HG03432 (cell line): ENCODE results near the gene ADORA2A.
A peak's percentile ranks its signal among the peaks of the same experiment; 100 is the strongest.

Source experiments
- ATAC-seq: cut with Tn5 transposase; IDR thresholded peaks from one replicate; pipeline ENCODE4 v1.9.1; 2021; ENCODE audit warnings: mild to moderate bottlenecking, moderate library complexity; ENCODE audit not compliant: unreplicated experiment

Gene ADORA2A

GRCh38 chr22:24402460-24403192 lies 24.8 kb upstream of the ADORA2A start:
- ATAC-seq = peak; percentile 37

DNA sequence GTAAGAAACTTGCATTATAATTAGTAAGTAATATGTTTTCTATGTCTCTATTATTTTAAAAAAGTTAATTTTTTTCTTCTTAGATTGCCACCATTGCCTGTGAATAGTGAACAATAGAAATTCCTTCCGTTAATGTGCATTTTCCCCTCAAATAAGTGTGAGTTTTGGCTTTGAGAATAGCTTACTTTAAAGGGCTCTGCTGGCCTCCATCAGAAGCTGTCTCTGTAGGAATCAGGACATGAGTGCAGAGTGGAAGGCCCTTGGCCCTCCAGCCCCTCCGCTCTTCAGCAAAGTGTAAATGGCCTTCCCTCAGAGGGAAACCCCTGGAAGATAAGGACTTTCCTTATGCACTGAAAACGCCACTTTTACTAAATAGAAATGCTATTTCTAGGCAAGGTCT lies 24.1 kb upstream of the ADORA2A start:
- ATAC-seq = no peak

DNA sequence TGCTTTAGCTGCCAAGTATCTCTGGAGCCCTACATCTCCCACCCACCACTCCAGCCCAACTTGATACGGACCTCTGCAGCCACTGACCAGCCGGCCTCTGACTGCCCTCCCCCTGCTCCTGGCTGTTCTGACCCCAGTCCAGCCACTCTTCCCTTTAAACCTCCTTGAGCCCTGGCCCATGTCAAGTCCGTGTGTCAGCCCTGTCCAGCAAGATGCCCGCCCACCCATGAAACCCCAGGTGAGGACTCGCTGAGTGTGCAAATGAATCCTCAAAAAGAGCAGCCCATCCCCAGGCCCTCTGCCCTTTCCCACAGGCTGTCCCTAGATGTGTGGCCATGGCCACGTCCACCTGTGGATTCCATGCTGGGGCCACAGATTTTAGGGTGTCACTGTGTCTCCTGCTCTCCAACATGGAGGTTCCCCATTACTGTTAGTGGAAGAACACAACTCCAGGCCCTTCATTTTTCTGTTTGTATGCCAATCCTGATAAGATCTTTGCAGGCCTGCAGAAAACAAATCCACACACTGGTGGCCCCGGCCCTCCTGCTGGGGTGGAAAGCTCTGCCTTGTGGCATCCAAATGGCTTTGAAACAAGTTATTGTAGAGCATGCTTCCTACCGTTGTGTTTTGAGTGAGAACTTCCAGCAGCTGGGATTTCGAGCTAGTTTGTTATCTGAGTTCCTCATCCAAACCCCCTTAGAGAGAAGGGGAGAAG lies 22.7 kb upstream of the ADORA2A start:
- ATAC-seq = no peak

GRCh38 chr22:24405631-24406321 lies 21.6 kb upstream of the ADORA2A start:
- no peak for ATAC-seq

DNA sequence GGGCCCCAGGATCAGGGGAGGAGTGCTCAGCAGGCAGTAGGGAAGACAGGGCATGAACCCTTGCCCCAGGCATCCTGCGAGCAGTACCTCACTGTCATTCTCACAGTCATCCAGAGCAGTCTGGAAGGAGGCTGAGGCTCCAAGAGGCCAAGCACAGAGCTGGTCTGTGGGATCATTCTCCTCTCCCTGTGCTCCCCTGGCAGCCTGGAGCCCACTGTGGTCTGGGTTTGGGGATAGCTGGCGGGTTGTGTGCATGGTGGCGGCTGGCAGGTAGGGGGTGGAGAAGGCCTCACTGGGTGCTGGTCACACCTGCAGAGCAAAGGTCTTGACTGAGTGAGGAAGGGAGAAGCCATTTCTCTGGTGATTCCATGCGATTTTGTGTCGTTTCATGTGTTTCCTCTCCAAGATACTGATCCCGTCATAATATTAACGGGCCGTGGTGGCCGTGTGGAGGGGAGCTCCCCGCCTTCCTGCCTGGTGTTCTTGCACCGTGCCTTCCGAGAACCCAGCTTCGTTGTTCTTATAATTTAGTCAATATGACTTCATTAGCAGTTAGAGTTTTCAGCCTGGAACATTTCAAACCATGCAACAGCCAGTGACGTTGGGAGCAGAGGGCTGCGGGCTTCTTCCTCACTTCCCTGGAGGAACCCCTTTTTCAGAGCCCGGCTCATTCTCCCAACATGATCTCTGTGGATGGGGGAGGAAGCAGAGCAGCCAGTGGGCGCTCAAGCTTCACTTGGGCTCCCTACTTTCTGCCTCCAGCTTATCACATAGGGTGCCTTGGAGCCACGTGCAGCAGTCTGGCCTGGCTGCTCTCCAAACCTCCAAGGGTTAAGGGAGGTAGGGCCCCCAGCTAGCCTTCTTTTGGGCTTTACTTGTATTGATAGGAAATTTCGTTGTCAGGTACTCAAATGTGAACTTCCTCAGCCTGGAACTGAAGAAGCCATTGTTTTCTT lies 20.8 kb upstream of the ADORA2A start:
- ATAC-seq = no peak

DNA sequence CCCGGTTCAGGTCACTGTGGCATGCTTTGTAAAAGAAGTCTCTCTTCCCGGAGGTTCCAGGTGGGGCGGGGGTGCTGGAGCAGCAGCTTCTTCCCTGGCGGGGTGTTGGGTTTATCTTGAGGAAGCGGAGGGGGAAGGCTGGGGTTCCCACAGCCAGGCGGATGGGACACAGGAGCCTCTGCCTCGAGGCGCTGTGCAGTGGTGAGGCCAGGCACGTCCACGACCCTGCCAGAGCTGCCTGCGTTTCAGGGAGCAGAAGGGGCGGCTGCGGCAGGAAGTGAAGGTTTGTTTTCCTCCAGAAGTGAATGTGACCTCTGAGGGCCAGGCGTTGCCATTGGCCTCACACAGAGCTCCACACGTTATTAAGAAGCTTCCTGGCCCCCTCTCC lies 20.1 kb upstream of the ADORA2A start:
- no peak for ATAC-seq

- ATAC-seq = no peak
These were observed 19.5 kb upstream of the ADORA2A start for GRCh38 chr22:24407884-24408283.

DNA sequence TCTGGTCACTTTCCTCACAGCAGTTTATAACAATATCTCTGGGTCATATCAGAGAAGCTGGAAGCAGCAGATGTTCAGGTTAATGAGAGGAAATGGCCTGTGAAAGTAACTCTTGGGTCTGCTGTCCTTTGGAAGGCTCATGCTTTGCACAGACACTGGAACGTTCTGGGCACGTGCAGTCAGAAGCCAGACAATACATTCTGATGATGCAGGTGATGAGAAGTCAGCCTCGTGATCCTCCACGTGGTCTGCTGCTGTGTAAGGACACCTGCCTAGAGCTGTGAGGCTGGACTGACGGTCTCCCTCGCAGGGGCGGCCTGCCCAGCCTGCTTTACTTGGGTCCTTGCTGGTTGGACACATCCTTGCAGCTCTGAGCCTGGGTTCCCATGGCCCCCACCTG lies 18.8 kb upstream of the ADORA2A start:
- no peak for ATAC-seq

- ATAC-seq = no peak
These were observed 17.7 kb upstream of the ADORA2A start for GRCh38 chr22:24409707-24410106.

- ATAC-seq = no peak
These were observed 17.1 kb upstream of the ADORA2A start for GRCh38 chr22:24410110-24410856.

GRCh38 chr22:24411256-24412004 lies 16.0 kb upstream of the ADORA2A start:
- no peak for ATAC-seq

DNA sequence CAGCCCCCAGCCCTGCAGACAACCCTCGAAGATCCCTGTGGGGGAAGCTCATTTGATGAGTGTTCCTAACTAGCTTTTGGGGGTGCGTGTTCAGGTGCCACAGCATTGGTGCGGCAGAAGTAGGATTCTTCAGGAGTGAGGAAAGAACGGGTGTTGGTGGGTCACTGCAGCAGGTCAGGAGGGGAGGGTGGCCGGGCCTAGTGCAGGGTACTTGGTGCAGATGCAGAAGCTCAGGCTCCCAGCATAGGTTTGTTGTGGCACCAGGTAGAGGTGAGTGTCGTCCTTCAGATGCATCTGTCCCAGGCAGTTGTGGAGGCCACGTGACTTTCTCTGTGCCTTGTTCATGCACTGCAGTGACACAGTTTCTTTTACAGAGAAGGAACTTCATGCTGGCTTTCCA lies 15.1 kb upstream of the ADORA2A start:
- ATAC-seq = no peak

DNA sequence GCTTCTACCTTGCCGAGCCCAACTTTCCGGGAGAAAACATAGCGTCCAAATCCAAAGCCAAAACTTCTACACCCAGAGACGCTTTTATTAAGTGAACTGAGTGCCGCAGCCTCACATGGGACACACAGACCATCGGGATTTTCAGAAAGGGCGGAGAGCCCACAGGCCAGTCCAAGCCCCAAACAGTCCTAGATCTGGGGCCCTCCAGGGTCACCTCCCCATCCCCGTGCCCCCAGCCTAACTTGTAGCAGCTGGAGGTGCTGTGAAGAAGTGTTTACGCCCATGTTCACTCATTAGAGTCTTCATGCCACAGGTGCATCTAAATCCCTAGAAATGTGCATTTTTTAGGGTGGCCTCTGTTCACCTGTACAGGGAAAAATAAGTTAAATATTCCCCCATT lies 14.1 kb upstream of the ADORA2A start:
- no peak for ATAC-seq

DNA sequence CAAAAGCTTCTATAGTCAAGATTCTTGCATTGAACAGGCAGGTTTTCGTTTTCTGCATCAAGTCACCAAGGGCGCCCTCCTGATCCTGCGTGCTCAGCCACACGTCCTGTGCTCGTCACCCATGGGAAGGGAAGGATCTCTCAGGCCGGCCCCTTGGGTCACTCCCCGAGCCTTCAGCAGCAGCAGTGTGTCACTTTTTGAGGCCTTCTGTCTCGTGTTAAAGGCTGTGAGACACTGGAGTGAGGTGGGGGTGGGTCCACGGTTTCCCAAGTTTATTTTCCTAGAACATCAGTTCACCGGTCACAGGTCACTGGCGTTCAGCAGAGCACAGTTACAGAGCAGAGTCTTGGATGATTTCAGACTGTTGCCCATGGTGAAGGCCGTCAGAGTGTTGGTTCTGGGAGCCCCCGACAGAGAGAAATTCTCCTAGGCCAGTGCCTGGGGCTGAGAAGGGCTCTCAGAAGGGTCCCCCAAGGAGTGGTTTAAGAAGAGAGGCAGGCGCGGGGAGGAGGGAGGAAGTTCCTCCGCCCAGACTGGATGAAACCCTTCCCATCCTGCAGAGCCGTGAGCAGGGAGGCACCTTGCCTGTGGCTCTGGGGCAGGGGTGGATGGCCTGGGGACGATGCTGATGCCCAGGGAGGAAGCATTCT lies 13.5 kb upstream of the ADORA2A start:
- ATAC-seq = no peak

DNA sequence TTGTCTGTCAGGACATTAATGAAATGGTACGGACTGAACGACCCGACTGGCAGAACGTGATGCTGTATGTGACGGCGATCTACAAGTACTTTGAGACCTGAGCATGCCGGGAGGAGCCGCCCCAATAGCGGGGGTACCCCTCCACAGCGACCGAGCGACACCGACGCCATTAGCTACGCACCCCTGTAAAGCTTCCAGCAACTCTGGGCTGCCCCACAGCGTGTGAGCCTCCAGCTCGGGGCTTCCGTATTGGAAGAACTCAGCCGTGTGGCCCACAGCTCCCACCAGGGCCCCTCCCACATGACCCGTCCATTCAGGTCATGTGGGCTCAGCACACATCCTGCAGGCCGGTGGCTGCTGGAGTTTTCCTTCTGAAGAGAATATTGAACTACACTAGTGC lies 12.9 kb upstream of the ADORA2A start:
- ATAC-seq = no peak

- no peak for ATAC-seq
These were observed 12.1 kb upstream of the ADORA2A start for GRCh38 chr22:24414984-24415945.

DNA sequence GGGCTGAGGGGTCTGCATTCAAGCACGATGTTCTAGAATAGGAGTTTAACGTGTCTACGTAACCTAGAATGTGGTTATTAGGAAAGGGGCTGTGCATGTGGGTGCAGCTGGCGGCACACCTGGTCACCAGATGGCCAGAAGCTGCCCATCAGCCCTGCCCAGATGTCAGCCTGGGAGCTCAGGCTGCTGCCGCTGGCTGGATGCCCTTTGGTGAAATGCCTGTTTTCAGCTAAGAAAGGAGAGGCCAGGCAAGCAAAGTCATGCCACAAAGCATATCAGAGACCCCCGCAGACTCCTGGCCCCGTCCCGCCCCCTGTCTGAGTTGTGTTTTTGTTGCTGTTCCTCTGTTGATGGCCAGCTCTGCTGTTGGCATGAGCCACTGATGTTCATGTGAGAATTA lies 11.3 kb upstream of the ADORA2A start:
- no peak for ATAC-seq

- no peak for ATAC-seq
These were observed 10.8 kb upstream of the ADORA2A start for GRCh38 chr22:24416611-24417010.
